Breast epithelium (tissue), 3 donors: Measurements from ENCODE around the gene DCD.

Source experiments
- CTCF ChIP-seq, 3 donors: fragments of 450-650 bp; IDR thresholded peaks; one replicate each; pipeline ENCODE4 v1.5.1; 2016 to 2017; ENCODE audit warnings: antibody characterized with exemption in 3 of 3, mild to moderate bottlenecking in 3 of 3, moderate library complexity in 3 of 3
- POLR2A ChIP-seq: fragments of 450-650 bp; IDR thresholded peaks from one replicate; pipeline ENCODE4 v1.6.1; 2016; ENCODE audit warnings: antibody characterized with exemption, mild to moderate bottlenecking, moderate library complexity

DNA sequence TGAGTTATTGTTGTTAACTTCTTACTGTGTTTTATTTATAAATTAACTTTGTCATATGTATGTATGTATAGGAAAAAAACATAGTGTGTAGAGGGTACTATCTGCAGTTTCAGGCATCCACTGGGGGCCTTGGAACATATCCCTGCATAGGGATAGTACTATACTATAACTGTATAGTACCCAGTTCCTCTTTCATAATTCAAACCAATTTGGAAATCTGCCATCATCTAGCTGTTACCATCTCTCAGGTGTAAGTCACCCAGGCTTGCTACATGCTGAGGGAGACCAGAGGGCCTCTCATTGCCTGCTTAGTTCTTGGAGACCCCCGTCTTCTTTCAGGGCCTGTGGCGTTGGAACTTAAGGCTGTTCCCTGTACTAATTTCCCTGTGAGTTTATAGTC lies 12.9 kb upstream of the DCD start:
- TF ChIP-seq POLR2A (no peak), CTCF (IDR thresholded peaks at IDR 0.05) (no peak)
